Lower leg skin (tissue), 4 donors: Measurements from ENCODE around the gene PRR30. TPM values are rescaled to one million over a fixed set of nuclear protein-coding genes. Genes with fewer than 3 reads are reported as not detected.

Source experiments
- DNase-seq, 2 donors: peaks; one replicate each; pipeline ENCODE4 v3.0.0-alpha.2; 2019; ENCODE audit warnings: low spot score in 2 of 2
- H3K4me3 ChIP-seq: fragments of 200-600 bp; sonication (generic); 2 replicates; pipeline ENCODE4 v1.5.1; 2017; ENCODE audit warnings: mild to moderate bottlenecking, low read depth; ENCODE audit not compliant: poor library complexity, severe bottlenecking
- CTCF ChIP-seq, 3 donors: fragments of 450-650 bp; IDR thresholded peaks; one replicate each; pipeline ENCODE4 v1.5.1; 2016; ENCODE audit warnings: antibody characterized with exemption in 3 of 3, mild to moderate bottlenecking in 3 of 3, moderate library complexity in 2 of 3
- POLR2A ChIP-seq, 2 donors: fragments of 450-650 bp; IDR thresholded peaks; one replicate each; pipeline ENCODE4 v1.6.1; 2016 to 2017; ENCODE audit warnings: antibody characterized with exemption in 2 of 2, mild to moderate bottlenecking in 1 of 2, moderate library complexity in 1 of 2
- WGBS, 2 donors: methylation state at CpG; one replicate each; pipeline ENCODE4 v1.1.5; 2018; 5-methylcytosine and 5-hydroxymethylcytosine counted together
- intact Hi-C: fragments of 100-400 bp; cut with DNase I; formaldehyde crosslinking; loops from one replicate; pipeline ENCODE4 v1.15.0; 2023; ENCODE audit warnings: low total_unique reads
- total RNA-seq, 4 donors: library from RNA; depleted of rRNA; stranded (reverse); fragments of >200 nt; gene quantifications; one replicate each; pipeline ENCODE4 v1.1.0, GENCODE V29; 2016

PRR30 gene
- total RNA-seq, 4 donors from 2014 or later, result not detected

- intact Hi-C loops, result no loop called here
- TF ChIP-seq CTCF (IDR thresholded peaks at IDR 0.05), result no peak
- TF ChIP-seq POLR2A (IDR thresholded peaks at IDR 0.05), result no peak
- DNase-seq, result no peak
- WGBS, 2 donors, result 86 to 88% methylated on average over 6 of the region's 6 CpGs
- no peak overlapping the region for H3K4me3 ChIP-seq
Measured at GRCh38 chr2:27093430-27094352, 45.5 kb downstream of the PRR30 start.

GRCh38 chr2:27092696-27093429 lies 46.3 kb downstream of the PRR30 start:
- intact Hi-C loops, result no loop called here
- no peak for DNase-seq
- TF ChIP-seq POLR2A (IDR thresholded peaks at IDR 0.05) (no peak), CTCF (IDR thresholded peaks at IDR 0.05) (no peak)
- WGBS, 2 donors, result 86 to 87% methylated on average over 9 to 10 of the region's 10 CpGs
- H3K4me3 ChIP-seq, result no peak overlapping the region

GRCh38 chr2:27091746-27092695 lies 47.2 kb downstream of the PRR30 start:
- no peak overlapping the region for H3K4me3 ChIP-seq
- intact Hi-C loops, result no loop called here
- no peak for DNase-seq
- TF ChIP-seq CTCF (IDR thresholded peaks at IDR 0.05) (no peak), POLR2A (IDR thresholded peaks at IDR 0.05) (no peak)
- WGBS, 2 donors, result 77 to 82% methylated on average over 25 of the region's 25 CpGs

GRCh38 chr2:27089111-27089954 lies 49.9 kb downstream of the PRR30 start:
- intact Hi-C loops, result no loop called here
- H3K4me3 ChIP-seq, result no peak overlapping the region
- DNase-seq, result no peak
- no peak for TF ChIP-seq CTCF (IDR thresholded peaks at IDR 0.05)
- TF ChIP-seq POLR2A (IDR thresholded peaks at IDR 0.05), result no peak
- WGBS, 2 donors, result 88 to 90% methylated on average over 13 to 14 of the region's 14 CpGs

- WGBS, 2 donors, result 98% methylated on average over 6 of the region's 6 CpGs
- no peak for DNase-seq
- TF ChIP-seq POLR2A (IDR thresholded peaks at IDR 0.05) (no peak), CTCF (IDR thresholded peaks at IDR 0.05) (no peak)
- intact Hi-C loops, result no loop called here
- no peak overlapping the region for H3K4me3 ChIP-seq
Measured at GRCh38 chr2:27088634-27089033, 50.6 kb downstream of the PRR30 start.
